GM04503 (cell line): ENCODE data around the gene ARHGAP6.

Experiments
- DNase-seq: peaks from one replicate; pipeline ENCODE4 v3.0.0-alpha.2; 2012; ENCODE audit warnings: low read depth

ARHGAP6 gene

DNA sequence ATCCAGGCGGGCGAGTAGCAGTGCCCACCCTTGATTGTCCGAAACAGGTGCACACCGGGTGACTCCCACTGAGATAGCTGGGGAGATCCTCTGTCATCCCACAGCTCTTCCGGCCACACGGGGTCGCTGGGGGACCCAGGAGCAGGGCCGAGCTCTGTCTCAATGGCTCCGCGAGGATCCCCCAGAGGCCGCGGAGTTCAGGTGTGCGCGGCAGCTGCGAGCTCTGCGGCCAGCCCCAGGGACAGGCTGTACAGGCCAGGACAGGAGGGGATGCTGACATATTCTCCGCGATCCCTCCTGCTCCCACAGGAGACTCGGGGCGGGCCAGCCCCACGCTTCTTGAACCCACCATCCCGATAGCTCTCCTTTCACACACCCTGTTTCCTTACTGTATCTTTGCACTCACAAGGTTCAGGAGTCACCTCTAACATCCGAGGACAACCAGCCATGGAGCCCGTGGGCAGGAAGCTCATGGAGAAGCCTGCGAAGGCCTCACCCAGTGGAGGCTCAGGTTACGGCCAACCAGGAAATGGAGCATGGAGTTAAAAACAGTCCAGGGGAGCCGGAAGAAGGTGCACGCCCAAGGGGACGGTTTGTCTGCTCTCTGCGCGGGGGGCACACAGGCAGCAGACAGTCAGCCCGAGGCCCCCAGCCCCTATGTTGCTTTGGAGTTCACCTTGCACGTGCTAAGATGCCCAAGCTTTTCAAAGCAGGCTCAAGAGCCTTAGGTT is 450.4 kb downstream of the ARHGAP6 start:
- no peak for DNase-seq

DNA sequence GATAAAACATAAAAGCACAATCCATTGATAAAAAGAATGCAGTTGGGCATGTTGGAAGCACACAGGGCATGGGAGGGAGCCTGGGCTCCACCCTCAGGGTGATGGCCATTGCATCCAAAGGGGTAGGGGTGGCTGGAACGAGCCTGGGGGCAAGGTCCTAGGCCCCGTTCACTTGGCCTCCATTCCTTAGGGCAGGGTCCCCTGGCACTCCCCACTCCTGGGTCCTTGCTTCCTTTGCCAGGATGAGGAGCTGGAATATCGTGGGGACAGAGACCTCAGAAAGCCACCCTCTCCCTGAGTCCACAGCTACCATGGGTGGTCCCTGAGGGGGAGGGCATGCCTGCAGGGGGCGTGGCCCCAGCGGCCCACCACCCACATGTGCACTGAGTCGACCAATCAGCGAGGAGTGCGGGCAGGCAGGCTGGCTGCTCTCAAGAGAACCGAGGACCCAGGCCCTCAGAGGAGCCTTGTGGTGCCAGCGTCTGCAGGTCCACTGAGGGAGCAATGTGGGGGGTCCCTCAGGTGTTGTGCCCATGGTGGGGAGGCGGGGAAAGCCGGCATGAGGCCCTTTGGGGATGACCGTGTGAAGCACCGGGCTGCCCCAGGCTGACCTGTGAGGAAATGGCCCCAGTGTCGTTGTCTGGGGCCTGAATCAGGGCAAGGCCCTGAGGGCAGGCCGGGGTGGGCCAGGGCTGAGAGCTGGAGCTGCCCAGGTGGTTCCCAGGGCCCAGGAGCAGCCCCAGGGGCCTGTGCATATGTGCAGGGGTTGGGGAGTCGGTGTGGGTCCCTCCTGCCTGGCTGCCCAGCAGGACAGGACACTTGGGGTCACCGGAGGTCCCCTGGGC is 451.2 kb downstream of the ARHGAP6 start:
- DNase-seq: no peak

DNA sequence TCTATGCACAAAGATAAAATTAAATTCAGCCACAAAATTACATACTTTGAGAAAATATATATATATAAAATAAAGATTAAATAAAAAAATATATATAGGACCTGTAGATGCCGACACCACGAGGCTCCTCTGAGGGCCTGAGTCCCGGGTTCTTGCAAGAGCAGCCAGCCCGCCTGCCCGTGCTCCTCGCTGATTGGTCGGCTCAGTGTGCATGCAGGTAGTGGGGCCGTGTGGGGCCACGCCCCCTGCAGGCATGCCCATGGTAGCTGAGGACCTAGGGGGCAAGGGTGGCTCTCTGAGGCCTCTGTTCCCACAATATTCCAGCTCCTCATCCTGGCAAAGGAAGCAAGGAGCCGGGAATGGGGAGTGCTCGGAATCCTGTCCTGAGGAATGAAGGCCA is 453.0 kb downstream of the ARHGAP6 start:
- DNase-seq: no peak

DNA sequence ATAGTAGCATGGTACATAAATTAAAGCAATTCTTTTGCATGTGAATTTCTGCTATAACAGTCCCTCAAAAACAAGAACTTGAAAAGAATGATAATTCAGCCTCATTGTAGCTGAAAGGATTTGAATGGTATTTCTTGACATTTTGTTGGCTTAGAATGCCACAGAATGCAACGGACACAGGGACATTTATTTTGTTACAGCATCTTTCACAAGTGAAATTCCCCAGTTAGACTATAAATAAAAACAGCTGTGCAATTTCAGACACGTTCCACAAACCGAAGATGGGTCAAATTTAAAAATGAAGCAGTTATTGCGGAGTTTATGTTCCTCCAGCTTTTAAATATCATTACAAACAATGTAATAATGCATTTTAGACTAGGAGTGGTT is 455.3 kb downstream of the ARHGAP6 start:
- DNase-seq: no peak

DNA sequence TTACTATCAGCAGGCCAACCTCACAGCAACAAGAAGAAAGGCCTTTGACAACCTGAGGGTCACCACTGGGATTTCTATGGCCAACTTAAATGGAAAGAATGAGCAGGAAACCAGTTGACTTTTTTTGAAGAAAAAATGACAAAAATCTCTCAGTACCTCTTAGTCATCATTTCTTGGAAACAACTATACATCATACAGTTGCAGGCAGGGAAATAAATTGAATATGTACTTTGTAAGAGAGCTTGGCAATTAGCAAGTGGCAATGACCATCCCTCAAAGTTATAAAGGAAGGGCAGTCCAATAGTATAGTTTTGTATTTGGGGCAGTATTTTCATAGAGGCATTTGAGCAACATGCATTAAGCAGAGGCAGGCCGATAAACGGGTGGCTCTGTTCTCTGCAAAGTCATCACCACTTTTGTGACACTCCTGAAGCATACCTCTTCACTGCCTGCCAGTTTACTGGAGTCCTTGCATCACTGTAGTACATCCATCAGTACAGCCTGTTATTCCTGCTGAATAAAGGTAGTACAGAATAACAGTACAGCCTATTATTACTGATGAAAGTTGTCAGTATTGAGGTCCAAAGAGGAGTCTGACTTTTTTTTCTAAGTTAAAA is 455.8 kb downstream of the ARHGAP6 start:
- DNase-seq: no peak

DNA sequence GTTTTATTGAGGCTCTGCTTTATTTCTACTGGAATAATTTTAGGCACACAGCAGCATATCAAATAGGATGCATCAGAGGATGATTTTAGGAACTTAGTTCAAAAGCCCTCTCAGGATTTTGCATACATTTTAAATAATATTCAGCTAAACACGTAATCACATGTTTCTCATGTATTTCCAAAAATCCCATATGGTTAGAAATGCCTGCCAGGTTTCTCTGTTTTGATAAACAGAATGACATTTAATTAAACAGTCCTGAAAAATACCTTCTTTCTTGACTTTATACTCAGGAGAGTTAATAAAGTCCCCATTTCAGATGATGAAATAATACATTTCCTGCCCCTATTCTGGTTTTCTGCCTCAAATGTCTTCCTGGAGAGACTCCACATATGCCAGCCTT is 459.0 kb downstream of the ARHGAP6 start:
- DNase-seq: no peak

DNA sequence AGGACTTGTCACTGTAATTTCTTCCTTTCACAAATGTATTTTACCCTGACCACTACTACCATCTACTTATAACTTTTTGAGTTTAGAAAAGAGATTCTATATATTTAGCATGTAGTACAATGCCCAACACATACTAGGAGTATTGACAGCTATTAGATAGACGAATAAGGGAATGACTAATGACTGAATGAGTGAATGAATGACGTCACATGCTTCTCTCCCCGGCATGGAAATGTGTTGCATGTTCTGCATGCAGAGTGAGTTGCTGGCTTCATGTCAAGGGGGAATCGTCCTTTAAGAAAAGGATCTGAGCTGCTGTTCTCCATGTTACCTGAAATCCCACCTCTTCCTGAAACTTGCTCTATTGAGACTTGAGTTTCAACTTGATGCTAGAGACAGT is 459.9 kb downstream of the ARHGAP6 start:
- DNase-seq: no peak

DNA sequence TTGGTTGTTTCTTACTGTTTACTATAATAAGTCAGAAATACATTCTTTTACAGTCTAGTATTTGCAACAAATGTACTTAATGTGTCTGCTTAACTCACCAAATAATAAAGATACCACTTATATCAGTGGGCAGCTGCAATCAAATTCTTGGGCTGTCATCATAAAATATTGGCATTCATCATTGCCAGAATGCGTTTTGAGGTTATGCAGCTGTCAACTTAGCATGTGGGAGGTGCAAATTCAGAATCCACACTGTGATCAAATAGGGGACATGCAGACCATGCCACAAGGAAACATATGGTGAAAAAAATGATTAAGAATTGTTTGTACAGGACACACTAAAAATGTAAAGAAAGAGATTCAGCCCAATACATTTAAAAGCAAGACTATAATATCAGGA is 468.0 kb downstream of the ARHGAP6 start:
- DNase-seq: no peak

DNA sequence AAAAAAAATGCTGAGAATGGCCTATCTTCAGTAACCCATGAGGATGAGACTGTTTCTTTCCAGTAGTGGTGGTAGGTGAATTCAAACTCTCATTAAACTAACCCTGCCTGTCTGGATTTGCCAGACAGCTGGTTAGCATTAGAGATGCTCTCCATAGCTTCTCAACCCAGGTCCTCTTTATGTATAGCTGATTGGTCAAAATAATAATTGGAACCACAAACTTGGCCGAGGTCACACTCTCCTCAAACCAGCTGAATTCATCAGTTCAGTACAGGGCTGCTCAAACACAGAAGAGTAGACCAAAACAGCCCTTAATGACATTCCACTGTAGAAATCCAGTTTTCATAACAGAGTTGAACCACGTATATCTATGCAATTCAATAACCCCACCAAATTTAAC is 469.2 kb downstream of the ARHGAP6 start:
- DNase-seq: peak; percentile 25

DNA sequence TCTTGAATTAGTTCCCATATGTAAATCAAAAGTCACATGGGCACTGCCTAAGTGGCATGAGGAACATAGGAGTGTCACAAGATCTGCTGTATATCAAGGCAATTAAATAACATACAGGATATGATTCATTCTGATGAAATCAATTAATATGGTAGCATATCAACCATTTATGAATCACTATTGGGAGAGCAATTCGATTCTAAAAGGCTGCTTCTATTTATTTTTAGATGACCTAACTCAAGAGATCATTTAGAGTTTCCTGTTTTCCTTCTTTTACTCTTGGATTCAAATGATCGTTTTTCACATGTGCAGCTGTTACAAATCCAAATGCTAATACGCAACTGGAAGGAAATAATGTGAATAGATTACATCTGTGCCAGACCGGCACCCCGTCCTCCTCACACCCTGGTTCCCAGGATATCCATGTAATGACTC is 472.7 kb downstream of the ARHGAP6 start:
- DNase-seq: no peak

DNA sequence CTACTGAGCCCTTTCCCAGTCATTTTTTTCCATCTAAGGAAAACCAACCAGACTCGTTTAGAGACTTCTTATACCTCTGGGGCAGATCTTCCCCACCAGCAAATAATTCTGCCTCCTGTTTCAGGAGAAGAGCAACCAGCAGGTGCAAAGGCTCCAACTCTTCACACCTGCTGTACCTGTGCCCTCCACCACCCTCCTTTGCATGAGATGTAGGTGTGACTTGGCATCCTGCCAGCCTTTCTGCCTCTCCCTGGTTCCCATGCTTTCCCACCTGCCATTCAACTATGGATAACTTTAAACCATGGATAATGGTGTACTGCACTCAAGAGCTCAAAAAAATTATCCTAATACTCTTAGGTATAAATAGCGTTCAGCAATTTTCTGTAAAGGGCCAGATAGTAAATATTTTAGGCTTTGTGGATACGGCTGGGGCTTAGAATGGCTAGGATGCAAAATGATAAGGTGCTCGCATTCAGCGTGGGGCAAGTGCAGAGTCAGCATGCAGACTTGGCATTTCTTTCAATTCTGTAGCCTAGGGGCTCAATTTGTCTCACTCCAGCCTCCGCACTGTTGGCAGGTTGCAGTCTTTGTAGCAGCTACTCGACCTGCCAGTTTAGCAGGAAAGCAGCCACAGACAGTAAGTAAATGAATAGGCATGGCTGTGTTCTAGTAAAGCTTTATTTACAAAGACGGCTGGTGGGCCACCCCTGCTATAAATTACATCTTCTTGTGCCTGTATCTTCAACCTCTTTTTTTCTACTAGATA is 474.8 kb downstream of the ARHGAP6 start:
- no peak for DNase-seq

DNA sequence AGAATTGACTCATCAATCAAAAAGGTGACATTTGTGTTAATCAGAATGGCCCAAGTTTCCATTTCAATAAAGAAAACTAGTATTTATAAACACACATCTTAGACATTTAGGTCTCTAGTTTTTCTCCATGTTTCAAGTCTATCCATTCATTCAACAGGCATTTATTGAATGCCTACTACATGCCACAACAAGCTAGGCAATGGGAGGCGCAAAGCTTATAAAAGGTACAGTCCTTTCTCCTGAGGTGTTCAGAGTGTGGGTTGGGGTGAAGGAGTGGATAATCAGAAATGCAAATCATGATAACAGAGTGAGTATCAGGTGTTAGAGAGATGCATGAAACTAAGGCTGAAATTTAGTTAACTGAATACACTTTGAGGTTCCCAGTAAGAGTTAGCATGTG is 476.6 kb downstream of the ARHGAP6 start:
- no peak for DNase-seq

DNA sequence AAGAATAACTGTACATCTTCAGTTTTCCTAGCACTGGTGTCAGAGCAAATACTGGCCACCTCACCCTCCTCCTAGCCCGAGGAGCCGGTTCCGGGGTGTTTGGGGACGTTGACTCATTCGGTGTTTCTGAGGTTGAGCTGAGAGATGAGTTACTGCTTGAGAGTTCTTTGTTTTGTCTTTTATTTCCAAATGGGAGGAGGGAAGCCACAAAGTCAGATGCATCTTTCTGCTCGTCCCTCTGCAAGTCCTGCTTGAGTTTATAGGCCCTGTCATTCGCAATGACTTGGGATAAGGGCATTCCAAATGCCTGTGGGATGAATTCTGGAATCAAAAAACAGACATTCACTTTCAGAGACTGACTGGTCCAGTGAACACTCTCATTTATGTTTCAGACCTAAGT is 477.1 kb downstream of the ARHGAP6 start:
- DNase-seq: peak; percentile 39

DNA sequence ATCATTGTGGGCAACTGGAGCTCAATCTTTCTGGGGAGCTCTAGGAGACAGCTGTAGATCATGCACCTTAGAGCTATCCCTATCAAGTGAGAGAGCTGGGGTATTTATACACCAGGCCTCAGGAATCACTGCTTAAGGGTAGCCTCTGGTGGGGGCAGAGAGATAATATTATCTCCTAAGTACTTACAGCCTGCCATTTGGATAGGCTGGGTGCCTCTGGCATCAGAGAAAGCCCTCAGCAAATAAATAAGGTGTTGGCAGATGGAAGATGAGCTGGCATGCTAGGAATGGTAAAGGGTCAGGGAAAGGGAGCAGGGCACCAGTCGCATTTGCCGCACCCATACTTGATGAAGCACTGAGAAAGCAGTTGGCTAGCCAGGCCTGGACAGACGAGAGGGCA is 478.7 kb downstream of the ARHGAP6 start:
- DNase-seq: no peak

DNA sequence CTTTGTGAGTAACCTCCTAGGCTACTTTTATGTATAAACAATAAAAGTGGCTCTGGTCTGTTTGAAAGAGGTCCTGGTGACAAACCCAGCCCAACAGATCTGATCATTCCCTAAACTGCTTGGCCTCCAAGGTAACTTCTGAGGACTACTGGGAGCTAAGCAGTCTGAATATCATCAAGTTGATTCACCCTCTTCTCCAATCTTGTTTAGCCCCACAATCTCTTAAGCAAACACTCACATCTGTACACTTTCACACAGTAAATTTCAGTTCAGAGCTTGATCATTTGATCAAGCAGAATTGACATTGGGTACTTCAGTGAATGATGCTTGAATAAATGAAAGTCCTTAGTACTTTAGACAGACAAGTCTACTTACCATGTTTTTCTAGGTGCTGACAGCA is 479.9 kb downstream of the ARHGAP6 start:
- no peak for DNase-seq

DNA sequence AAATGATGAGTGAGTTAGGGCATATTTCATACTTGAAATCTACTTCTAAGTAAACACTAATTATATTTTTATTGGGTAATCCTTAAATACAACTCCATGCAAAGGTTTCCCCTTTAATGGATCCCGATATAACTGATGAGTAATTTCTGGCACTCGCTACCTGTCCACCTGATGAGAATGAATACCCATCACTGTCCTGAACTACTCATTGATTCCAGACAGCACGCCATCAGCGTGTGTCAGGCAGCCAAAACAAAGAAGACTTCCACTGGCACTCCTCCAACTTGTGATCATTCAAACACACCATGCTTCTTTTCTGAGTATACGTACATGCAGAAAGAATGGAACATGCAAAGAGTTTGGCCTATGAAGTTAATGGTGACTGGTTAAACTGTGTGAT is 485.1 kb downstream of the ARHGAP6 start:
- DNase-seq: no peak

DNA sequence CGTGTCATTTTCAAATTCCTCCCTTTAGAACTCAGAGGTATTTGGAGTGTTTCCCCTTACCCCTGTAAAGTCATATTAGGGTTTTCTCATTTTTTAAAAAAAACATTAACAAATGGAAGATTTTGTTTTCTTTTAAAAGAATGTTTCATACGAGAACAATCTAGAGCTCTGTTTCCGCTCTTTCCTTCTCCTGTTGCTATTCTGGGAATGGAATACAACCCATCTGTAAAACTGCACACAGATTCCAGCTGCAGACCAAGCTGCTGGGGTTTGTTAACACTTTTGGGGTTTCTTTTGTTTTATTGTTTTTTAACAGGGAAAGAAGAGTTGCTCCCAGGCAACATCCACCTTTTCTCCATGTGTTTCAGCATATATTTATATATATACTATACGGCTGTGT is 493.3 kb downstream of the ARHGAP6 start:
- no peak for DNase-seq

DNA sequence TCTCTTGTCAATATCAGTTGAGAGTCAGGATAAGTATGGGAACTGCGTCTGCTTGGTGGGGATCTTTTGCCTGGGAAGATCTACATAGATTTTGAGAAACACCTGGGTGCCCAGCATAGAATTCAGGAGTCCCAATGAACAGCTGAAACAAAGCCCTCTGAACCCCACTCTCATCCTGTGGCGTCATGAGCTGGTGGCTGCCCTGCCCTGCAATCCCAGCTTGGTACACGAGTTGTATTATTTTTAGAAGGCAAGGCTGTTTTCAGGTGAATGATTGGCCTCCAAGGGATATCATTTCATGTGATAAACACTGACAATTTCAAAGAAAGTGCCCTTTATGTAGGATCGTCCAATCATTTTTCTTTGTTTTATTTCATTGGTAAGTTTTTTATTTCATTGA is 493.8 kb downstream of the ARHGAP6 start:
- no peak for DNase-seq

DNA sequence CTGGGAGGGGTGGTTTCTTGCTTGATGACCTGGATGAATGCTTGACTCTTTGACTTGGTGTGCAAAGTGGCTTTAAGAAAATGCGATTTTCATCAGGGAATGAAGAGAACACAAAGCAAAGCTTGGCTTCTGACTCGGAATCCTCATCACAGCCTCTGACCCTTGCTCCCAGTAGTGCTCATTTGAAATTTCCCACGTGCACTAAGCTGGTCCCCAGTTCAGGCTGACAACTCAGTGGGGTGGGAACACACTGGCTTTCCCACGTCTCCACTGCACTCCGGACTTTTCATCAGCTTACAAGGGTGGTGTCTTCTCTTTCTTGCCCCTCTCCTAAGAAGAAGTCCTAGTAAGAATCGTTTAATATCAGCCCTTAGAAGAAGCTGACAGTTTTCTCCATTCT is 501.3 kb downstream of the ARHGAP6 start:
- no peak for DNase-seq

DNA sequence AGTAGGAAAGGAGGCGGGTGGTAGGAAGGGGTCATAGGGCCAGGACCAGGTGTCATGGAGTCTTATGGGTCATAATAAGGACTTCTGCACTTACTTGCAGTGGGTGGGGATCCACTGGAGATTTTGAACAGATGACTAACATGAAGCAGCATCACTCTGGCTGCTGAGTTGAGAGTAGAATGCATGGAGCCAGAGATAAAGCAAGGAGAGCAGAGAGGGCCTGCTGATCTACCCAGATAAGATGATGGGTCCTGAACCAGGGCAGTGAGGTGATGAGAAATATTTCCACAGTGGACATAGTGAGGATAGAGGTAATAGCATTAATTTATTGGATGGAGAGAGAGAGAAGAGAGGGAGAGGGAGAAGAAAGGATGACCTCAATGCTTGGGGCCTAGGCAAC is 506.6 kb downstream of the ARHGAP6 start:
- DNase-seq: no peak

DNA sequence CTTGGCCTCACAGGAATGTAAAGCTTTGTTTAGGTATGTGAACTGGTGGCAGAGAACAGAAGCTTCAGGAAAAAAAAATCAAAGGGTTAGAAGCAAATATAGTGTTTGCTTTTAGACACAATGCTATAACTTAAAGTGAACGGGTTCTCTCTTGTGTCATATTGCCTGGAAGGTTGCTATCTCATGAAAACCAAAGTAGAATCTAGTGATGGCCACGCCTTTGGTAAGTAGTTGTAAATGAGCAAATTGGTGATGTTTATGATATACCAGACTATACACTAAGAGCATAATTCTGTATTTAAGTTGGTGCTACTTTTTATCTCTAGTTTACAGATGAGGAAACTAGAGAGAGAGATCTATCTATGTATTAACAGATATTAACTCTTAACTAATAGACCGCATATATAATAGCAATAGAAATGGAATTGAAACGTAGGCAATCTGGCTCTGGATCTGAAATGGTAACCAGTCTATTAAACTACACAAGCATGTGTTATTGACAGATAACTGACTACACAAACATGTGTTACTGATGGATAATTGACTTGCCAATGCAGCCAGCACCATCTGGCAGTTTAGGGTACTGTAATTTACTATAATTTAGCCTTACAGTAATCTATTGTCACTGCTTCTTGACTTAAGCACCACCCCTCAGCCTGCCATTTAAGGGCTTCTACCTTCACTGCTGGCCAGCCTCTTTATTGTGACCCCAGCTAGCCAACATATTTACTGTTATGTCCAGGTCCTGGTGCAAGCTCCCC is 513.7 kb downstream of the ARHGAP6 start:
- no peak for DNase-seq

DNA sequence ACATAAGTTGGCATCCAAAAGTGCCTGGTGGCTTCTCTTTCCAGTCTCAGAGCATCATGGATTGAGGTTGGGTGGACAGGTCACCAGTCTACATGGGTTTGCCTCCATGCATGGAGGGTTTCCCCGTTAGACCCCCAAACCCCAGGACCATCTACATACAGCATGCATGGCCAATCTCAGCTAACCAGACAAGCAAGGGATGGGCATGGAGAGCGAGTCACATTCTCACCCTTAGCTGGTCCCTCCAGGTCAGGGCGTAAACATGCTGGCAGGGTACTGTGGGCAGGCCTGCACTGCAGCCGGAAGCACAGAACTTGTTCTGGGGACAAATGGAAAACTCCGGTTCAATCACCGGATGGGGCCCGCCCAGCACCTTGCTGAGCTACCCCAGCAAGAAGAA is 517.3 kb downstream of the ARHGAP6 start:
- DNase-seq: no peak
